ENCODE measurements around the gene TXNRD2.
A peak's percentile ranks its signal among the peaks of the same experiment; 100 is the strongest.

The TXNRD2 gene

DNA sequence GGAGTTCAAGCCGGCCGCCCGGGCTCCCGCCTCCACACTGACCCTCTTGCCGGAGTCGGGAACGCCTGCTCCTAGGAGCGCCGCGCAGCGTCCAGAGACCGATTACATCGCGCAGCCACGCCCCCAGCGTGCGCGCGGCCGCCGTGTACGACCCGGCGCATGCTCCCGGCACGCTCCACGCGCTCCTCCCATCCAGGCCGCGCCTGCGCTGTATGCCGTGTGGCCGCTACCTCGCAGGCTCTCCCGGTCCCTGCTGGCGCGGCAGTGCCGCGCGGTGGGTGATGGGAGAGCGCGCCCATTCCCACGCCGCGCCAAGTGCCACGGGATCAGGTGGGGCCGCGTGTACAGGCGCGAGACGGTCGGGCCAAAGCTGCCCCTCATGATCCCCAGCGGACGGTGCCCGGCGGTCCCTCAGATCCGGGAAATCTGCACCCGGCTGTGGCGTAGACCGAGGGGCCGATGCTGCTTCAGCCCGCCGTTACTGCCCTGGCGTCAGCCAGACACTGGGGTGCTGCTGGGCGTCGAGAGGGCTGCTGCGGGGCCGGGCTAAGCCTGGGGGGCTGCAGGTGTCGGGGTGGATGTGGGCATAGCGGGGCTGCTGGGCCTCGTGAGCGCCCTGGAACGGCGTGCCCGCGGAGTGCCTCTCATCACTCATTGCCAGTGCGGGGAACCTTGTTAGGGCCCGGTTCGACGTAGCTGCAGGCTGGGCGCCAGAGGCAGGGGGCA is 86.7 kb downstream of the TXNRD2 start, which contains the start of the genes GNB1L and RTL10:
Gene GNB1L, minus strand, starts transcription at position 97 of the 726 bp plus-strand sequence. CDS start 33,519 bp downstream, outside the sequence.
Gene RTL10, minus strand, starts transcription at position 97 of the 726 bp plus-strand sequence. CDS start 2,613 bp downstream, outside the sequence.
- Mint-ChIP-seq H3K4me1 (peaks cover 47% of the 10 kb centered on the region), H3K27ac (peak within 1 kb of the TSS; percentile 96), H3K4me3 (peak within 1 kb of the TSS; percentile 98), H3K36me3 (peaks cover 19% of the 10 kb centered on the region), H3K9me3 (no peaks in the 10 kb centered on the region)
- ATAC-seq (peak; percentile 93), DNase-seq (ENCODE audit: low spot score in 2 of 2) (peak; percentile 94 to 97)

DNA sequence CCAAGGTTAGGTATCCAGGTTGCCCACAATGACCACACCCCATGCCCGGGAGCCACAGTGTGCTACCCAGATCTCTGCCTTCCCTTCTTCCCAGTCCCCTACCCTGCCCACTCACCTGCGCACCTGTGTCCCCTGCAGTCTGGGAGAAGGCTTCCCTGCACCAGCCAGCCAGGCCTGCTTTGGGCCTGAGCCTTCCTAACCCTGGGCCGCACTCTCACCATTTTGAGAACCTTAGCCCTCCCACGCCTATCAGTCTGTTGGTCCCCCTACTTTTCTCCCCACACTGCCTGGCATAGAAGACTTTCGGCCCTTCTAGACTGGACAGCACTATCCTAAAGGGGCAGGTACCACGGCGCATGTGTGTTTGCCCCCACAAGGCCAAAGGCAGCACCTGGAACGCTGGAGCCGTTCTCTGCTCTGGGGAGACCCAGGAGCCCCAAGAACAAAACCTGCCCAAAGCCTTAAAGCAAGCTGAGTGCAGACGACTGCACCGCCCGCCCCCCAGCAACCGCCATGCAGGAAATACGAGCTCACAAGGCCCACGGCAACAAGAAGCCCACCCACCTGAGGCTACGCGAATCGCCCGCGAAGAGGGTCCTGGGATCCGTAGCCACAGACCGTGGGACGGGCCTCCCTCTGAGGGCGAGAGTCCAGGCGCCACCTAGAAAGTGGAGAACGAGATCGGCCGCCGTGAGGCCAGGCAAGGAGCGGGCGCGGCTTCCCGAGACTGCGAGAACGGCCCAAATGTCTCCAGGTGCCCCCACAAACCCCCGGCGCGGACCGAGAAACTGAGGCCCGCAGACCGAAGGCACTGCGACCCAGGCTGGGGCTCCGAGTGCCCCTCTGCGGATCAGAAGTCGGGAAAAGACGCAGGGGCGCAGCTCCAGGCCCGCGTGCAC is 87.5 kb downstream of the TXNRD2 start:
- H3K36me3 Mint-ChIP-seq = peaks cover 19% of the 10 kb centered on the region
- ATAC-seq = no peak
- H3K4me3 Mint-ChIP-seq = peak overlapping the region; percentile 98
- H3K4me1 Mint-ChIP-seq = peaks cover 48% of the 10 kb centered on the region
- DNase-seq (ENCODE audit: low spot score in 2 of 2) = peak in 1 of 2 donors; percentile 66
- H3K9me3 Mint-ChIP-seq = no peaks in the 10 kb centered on the region
- H3K27ac Mint-ChIP-seq = peak overlapping the region; percentile 96

DNA sequence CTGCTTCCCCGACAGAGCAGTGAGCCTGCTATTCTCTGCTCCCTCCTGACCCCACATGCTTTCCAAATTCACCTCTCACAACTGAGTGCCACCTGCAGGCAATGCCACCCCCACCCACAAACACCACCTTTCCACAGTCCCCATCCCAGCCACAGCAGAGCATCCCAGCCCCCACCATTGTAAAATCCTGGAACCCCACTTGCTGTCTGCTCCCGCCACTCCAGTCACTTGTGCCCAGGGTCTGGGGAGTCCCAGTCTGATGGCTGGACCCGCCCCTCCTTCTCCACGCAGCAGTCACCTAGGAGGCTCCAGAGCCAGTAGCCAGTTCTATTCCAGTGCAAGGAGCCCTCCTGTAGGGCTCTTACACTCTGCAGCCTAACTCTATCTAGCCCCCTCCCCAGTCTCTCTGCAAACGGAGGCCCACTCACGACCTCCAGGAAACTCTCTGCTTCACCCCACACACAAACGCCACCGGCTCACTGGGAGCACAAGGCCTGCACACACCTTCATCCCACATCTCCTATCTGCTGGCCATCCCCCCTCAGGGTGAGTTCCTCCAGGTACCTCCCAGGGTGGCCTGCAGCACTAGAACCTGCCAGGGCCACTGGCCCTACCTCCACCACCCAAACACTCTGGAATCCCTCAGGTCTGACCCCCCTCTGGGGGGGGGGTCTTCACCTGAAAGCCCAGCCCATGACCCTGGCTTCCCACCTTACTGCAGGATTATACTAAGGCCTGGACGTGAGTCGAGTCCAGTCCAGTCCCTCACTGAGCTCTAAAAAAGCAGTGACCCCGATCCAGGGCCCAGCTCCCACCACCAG is 88.3 kb downstream of the TXNRD2 start:
- Mint-ChIP-seq H3K4me1 (peaks cover 48% of the 10 kb centered on the region), H3K27ac (peak overlapping the region; percentile 96)

DNA sequence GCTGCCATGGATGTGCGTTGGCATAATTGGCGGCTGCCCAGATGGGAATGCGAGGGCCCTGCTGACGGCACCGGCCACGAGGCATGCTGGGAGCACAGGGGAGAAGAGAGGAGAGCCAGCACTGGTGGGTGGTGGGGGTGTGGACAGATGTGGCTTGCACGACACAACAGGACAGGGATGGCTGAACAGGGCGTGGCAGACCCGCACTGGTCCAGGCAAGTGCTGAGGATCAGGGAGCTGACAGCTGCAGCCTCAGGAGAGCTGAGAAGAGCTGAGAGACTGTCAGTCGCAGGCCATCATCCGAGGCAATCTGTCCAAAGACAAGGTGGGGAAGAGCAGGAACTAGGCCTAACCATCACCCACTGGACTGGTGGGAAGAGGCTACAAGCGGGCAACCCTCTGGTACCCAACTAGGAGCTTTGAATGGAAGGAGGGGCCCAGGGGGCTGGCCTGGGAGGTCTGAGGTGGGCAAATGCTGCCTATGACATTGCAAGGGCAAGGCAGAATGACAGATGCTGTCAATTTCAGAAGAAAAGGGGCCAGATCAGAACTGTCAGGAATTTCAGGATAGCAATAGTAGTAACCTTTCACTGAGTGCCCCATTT is 89.3 kb downstream of the TXNRD2 start:
- peaks cover 42% of the 10 kb centered on the region for H3K4me1 Mint-ChIP-seq
- no peaks in the 10 kb centered on the region for H3K9me3 Mint-ChIP-seq
- H3K27ac Mint-ChIP-seq = peak overlapping the region; percentile 96
- H3K4me3 Mint-ChIP-seq = peak overlapping the region; percentile 98
- H3K36me3 Mint-ChIP-seq = peaks cover 19% of the 10 kb centered on the region
- ATAC-seq = no peak
- peak in 1 of 2 donors; percentile 46 for DNase-seq (ENCODE audit: low spot score in 2 of 2)

More for the DNA sequence above, 88.3 kb downstream of the TXNRD2 start:
- DNase-seq (ENCODE audit: low spot score in 2 of 2) (no peak), ATAC-seq (no peak)
- peak overlapping the region; percentile 98 for H3K4me3 Mint-ChIP-seq
- H3K9me3 Mint-ChIP-seq = no peaks in the 10 kb centered on the region
- peaks cover 19% of the 10 kb centered on the region for H3K36me3 Mint-ChIP-seq

DNA sequence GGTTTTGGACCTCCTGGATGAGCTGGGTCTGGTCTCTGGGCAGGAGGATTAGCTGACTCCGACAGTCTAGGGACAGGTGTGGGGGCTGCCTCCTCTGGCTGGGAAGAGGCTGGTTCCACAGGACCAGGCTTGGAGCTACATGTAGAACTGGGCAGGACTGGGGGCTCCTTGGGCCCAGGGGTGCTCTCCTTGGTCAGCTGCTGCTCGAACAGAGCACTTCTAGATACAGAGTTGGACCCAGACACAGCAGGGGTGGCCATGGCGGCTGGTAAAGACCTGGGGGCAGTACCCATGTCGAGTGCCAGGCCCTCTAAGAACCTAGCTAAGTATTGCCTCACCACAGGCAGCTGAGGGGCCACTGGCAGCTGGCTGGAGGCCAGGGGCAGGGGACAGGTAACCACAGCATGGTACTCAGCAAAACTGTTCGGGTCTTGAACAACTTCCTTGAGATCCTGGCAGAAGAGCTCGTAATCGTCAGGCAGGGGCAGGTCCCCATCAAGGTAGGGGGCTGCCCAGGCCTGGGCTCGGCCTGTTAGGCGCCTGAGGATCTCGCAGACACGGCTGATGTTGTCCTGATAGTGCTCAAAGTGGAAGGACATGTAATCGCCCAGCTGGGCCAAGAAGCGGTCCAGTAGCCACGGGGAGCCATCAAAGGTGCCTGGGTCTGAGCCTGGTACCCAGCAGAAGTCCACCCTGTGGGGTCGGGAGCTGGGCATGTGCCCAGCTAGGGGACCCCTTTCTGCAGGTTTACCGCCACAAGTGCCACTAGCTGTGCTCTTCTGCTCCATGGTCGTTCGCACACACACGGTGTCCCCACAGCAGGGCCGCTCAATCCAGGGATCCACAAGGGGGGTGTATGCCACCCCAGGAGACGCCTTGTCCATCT is 90.1 kb downstream of the TXNRD2 start:
- Mint-ChIP-seq H3K36me3 (peaks cover 19% of the 10 kb centered on the region), H3K9me3 (no peaks in the 10 kb centered on the region), H3K27ac (peak overlapping the region; percentile 96), H3K4me1 (peaks cover 42% of the 10 kb centered on the region), H3K4me3 (peak overlapping the region; percentile 98)
- DNase-seq (ENCODE audit: low spot score in 2 of 2) (peak in 1 of 2 donors; percentile 40), ATAC-seq (no peak)

DNA sequence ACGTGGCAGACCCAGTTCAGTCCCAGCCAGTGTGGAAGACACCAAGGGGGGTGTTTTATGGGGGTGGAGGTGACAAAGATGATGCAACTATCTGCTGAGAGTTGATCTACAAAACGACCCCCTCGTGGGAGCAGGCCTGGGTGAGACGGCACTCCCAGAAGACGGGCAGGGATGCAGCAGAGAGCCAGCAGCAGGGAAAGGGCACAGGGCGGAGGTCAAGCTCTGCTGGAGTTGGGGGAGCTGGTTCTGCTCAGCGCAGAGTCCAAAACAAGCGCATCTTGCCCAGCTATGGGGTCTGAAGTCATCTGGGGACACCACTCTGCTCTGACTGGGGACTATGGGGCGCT is 90.9 kb downstream of the TXNRD2 start:
- peak overlapping the region; percentile 64 for H3K27ac Mint-ChIP-seq
- DNase-seq (ENCODE audit: low spot score in 2 of 2) (peak in 1 of 2 donors; percentile 46), ATAC-seq (no peak)
- H3K4me3 Mint-ChIP-seq = no peak overlapping the region
- peaks cover 14% of the 10 kb centered on the region for H3K36me3 Mint-ChIP-seq
- peaks cover 37% of the 10 kb centered on the region for H3K4me1 Mint-ChIP-seq
- no peaks in the 10 kb centered on the region for H3K9me3 Mint-ChIP-seq

DNA sequence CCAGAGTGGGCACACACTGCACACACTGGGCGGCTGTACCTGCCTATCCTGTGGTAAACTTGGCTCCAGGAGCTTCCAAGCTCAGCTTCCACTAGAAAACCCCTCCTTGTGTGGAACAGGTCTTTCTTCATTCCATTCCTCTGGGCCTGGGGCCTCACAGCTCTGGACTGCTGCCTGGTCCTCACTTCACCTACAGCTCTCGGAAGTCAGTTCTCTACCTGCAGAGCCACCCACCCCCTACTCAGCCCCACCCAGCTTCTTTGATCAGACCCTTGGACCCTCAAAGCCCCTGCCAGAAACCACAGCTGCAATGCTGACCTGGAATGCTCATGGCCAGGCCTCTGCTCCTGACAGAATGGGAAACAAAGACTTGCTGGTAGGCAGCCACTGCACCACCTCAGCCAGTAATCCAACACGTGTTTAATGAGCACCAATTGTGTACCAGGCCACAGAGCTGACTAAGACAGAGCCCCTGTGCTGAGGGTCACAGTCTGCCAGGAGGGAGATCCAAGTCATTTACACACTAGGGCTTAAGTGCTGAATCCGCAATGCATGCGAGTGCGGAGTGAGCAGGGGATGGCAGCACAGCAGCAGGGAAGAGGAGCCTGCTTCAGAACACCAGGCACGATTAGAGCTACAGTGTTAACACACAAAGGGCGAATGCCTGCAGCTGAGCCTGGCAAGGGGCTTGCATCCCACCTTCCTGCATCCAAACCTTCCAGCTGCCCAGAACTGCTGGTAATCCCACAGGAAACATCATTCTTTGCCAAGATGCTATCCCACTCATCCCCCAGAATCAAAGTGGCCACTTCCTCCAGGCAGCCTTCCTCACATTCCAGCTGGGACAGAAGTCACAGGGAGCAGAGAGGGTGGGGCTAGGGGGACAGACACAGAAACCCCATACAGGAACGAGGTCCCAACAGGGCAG is 91.5 kb downstream of the TXNRD2 start:
- no peaks in the 10 kb centered on the region for H3K9me3 Mint-ChIP-seq
- DNase-seq (ENCODE audit: low spot score in 2 of 2) (peak in 1 of 2 donors; percentile 45), ATAC-seq (no peak)
- H3K4me3 Mint-ChIP-seq = no peak overlapping the region
- H3K27ac Mint-ChIP-seq = peak overlapping the region; percentile 64
- H3K4me1 Mint-ChIP-seq = peaks cover 41% of the 10 kb centered on the region
- peaks cover 14% of the 10 kb centered on the region for H3K36me3 Mint-ChIP-seq

DNA sequence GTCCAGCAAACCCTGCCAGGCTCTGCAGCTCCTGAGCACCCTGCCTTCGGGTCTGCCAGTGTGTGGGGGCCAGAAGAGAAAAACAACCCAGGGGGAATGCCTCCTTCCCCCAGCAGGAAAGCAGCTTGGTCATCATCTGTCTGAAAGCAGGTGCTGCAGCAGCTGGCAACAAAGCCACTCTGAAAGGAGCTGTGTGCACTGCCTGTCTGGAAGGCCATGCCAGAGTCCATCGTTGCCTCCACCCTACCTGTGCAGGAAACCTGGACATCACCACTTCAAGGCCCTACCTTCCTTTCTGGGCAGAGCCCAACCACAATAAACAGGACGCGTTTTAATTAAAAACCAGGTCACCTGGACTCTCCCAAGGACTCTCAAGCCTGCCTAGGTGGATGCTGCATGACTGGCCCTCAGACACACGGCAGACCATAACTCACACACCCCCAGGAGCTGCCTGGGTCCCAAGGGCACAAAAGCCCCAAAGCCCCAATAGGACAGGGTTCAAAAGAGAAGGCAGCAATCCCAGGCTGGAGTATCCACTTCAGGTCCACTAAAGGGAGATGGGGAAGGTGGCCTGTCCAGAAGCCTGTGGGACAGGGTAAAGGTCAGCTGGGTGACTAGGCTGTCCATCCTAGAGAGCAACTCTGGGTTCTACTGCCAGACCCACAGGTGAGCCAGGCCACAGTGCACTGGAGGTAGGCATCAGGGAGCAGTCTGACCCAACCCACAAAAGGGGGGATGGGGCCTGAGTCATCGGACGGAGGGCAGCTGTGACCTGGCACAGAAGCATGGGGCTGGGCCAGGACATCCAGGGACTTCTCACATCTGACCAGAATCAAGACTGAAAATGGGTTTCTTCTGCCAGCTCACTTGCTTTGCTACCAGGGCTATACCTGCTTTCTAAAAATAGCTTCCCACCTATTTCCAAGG is 93.1 kb downstream of the TXNRD2 start:
- peaks cover 45% of the 10 kb centered on the region for H3K4me1 Mint-ChIP-seq
- DNase-seq (ENCODE audit: low spot score in 2 of 2) (peak in 1 of 2 donors; percentile 45), ATAC-seq (no peak)
- H3K4me3 Mint-ChIP-seq = no peak overlapping the region
- H3K9me3 Mint-ChIP-seq = no peaks in the 10 kb centered on the region
- peaks cover 8% of the 10 kb centered on the region for H3K36me3 Mint-ChIP-seq
- H3K27ac Mint-ChIP-seq = peak overlapping the region; percentile 43

DNA sequence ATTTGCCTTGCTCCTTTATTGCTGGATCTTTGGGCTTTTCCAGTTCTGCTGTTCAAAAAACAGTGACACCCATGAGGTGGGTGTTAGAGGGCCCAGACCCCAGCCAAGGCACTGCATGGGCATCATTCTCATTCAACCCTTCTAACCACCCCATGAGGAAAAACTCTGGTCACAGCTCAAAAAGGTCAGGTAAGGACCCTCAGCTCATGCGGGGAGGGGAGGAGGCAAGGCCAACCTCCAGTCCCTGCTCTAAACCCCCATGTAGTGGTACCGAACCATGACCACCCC is 94.3 kb downstream of the TXNRD2 start:
- Mint-ChIP-seq H3K36me3 (peaks cover 6% of the 10 kb centered on the region), H3K27ac (no peak overlapping the region), H3K4me3 (no peak overlapping the region), H3K4me1 (peaks cover 33% of the 10 kb centered on the region), H3K9me3 (no peaks in the 10 kb centered on the region)
- no peak for ATAC-seq
- no peak for DNase-seq (ENCODE audit: low spot score in 2 of 2)

DNA sequence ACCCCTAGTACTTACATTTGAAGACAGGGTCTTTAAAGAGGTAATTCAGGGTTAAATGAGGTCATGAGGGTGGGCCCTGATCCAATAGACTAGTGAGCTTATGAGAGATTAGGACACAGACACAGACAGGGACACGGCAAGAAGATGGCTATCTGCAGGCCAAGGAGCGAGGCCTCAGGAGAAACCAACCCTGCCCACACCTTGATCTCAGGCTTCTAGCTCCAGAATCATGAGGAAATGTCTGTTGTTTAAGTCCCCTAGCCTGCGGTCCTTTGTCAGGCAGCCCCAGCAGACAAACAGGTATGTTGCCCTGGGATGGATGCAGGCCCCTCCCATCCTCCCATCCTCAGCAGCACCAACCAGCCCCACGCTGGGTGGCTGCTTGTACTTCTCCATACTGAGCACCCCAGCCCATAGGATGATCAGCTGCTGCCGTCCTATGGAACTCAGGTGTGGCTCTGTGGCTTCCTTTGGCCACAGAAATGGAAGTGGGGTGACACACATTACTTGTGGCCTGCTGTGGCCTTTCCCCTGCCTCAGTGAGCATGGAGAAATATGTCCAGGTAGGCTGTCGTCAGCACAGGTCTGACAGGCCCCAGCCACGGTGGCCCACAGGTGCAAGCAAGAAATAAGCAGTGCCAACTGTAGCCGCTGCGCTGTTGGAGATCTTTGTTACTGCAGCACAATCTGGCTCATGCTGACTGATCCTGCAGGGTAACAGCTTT is 94.8 kb downstream of the TXNRD2 start:
- H3K36me3 Mint-ChIP-seq = peaks cover 1% of the 10 kb centered on the region
- H3K27ac Mint-ChIP-seq = no peak overlapping the region
- H3K9me3 Mint-ChIP-seq = no peaks in the 10 kb centered on the region
- peaks cover 28% of the 10 kb centered on the region for H3K4me1 Mint-ChIP-seq
- DNase-seq (ENCODE audit: low spot score in 2 of 2) = peak in 1 of 2 donors; percentile 44
- no peak for ATAC-seq
- no peak overlapping the region for H3K4me3 Mint-ChIP-seq

DNA sequence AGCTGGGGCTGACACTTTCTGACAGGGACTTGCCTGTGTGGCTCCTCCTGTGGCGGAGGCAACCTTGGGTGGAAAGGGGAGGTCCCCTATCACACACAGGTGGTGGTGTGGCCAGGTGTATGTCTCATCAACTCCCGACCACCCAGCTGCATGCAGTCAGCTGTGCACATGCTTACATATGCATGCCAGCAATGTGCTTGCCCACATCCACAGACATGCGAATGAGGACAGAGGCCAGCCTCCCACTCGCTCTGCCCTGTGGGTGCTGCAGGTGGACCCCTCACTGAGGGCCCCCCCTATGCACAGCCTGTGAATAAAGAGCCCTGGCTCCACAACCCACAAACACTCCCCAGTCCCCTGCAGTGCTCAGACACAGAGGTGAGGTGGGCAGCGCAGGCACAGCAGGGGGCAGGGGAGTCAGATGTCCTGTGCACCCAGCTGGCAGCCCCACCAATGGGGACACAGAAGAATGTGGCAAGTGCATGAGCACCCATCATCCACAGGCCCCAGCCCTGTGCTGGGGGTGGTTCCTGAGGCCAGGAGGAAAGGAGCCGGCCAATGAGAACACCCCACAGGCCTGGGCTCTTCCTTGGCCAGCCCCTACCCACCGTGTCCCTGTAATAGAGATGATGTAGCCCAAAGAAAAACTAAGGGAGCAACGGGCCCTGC is 96.4 kb downstream of the TXNRD2 start:
- peak in 1 of 2 donors; percentile 44 for DNase-seq (ENCODE audit: low spot score in 2 of 2)
- H3K27ac Mint-ChIP-seq = peak overlapping the region; percentile 81
- H3K4me1 Mint-ChIP-seq = peaks cover 21% of the 10 kb centered on the region
- H3K4me3 Mint-ChIP-seq = no peak overlapping the region
- no peaks in the 10 kb centered on the region for H3K36me3 Mint-ChIP-seq
- H3K9me3 Mint-ChIP-seq = no peaks in the 10 kb centered on the region
- peak; percentile 9 for ATAC-seq
